Epithelial cell of esophagus (primary cell): ENCODE measurements around the gene CT45A5.
"Not testable (repeated sequence)": the region's sequence is repeated elsewhere in the genome, so short reads cannot be mapped to it uniquely, and the experiment has no call there.

ENCODE experiments used
- DNase-seq: peaks from one replicate; pipeline ENCODE4 v3.0.0; 2010; ENCODE audit warnings: low read depth
- H3K4me3 ChIP-seq: 2 replicates; pipeline ENCODE4 v1.5.1; 2011; ENCODE audit warnings: mild to moderate bottlenecking, low read length, control low read depth
- CTCF ChIP-seq: IDR thresholded peaks from 2 replicates; pipeline ENCODE4 v1.5.1; 2011; ENCODE audit warnings: low read depth, mild to moderate bottlenecking, low read length, control low read depth, inconsistent platforms; ENCODE audit not compliant: insufficient read depth; ENCODE audit errors: missing control alignments

The CT45A5 gene, protein sequence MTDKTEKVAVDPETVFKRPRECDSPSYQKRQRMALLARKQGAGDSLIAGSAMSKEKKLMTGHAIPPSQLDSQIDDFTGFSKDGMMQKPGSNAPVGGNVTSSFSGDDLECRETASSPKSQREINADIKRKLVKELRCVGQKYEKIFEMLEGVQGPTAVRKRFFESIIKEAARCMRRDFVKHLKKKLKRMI

DNA sequence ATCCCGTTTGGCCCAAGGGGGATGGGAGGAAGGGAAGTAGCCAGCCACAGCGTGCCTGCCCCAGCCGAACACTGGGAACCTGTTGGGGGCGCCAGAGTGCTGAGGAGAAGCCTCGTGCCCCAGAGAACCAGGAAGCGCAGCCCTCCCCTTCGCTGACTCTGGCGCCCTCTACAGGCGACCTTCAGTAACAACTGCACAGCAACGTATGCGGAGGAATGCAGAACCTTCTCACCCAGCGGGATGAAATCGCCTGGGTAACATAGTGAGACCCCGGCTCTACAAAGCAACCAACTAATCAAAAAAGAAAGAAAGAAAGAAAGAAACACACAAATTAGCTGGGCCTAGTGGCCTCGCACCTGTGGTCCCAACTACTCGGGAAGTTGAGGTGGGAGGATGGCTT, at the start of gene CT45A5:
Gene CT45A5, minus strand, starts transcription at position 101 of the 400 bp plus-strand sequence. CDS start 3,774 bp downstream, outside the sequence.
- not testable (repeated sequence) for DNase-seq, H3K4me3 ChIP-seq

GRCh38 chrX:135819912-135820311, 34.6 kb upstream of the CT45A5 start, which contains the start of gene CT45A2:
TSS of gene CT45A2 (minus strand) at chrX:135820012. CDS start at chrX:135816265, 3,747 bp downstream.
- not testable (repeated sequence) for H3K4me3 ChIP-seq, DNase-seq

DNA sequence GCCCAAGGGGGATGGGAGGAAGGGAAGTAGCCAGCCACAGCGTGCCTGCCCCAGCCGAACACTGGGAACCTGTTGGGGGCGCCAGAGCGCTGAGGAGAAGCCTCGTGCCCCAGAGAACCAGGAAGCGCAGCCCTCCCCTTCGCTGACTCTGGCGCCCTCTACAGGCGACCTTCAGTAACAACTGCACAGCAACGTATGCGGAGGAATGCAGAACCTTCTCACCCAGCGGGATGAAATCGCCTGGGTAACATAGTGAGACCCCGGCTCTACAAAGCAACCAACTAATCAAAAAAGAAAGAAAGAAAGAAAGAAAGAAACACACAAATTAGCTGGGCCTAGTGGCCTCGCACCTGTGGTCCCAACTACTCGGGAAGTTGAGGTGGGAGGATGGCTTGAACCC, 17.4 kb upstream of the CT45A5 start, which contains the start of gene CT45A6:
Gene CT45A6, minus strand, starts transcription at position 101 of the 400 bp plus-strand sequence. CDS start 3,794 bp downstream, outside the sequence.
- H3K4me3 ChIP-seq, DNase-seq: not testable (repeated sequence)

DNA sequence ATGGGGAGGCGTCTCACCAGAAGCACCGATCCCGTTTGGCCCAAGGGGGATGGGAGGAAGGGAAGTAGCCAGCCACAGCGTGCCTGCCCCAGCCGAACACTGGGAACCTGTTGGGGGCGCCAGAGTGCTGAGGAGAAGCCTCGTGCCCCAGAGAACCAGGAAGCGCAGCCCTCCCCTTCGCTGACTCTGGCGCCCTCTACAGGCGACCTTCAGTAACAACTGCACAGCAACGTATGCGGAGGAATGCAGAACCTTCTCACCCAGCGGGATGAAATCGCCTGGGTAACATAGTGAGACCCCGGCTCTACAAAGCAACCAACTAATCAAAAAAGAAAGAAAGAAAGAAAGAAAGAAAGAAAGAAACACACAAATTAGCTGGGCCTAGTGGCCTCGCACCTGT, 17.2 kb downstream of the CT45A5 start, which contains the start of gene CT45A3:
Gene CT45A3, minus strand, starts transcription at position 101 of the 400 bp plus-strand sequence. CDS start 3,747 bp downstream, outside the sequence.
- DNase-seq, H3K4me3 ChIP-seq: not testable (repeated sequence)

DNA sequence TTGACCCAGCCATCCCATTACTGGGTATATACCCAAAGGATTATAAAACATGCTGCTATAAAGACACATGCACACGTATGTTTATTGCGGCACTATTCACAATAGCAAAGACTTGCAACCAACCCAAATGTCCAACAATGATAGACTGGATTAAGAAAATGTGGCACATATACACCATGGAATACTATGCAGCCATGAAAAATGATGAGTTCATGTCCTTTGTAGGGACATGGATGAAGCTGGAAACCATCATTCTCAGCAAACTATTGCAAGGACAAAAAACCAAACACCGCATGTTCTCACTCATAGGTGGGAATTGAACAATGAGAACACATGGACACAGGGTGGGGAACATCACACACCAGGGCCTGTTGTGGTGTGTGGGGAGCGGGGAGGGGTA, 40.6 kb downstream of the CT45A5 start:
- DNase-seq, H3K4me3 ChIP-seq: not testable (repeated sequence)

DNA sequence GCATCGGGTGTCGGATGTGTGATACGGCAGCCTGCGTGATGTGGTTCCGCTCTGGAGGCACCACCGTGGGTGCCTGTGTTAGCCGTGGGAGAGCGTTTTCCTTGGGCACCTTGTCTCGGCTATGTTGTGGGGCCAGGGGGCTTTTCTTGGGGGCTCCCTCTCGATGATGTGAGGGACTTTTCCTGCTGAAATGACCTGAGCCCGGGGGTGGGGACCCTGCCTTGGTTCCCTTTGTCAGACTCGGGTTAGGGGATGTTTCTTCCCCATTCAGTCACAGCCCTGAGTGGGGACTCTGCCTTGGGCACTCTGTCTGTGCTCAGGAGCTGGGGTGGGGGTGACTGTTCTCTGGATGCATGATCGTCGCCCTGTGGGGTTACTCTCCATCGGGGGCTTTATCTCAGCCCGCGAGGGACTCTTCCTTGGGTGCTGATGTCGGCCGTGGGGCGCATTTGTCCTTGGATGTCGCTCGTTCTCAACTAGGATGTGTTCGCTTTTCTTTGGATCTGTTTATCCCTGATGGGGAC, 44.0 kb downstream of the CT45A5 start:
- no peak for DNase-seq
- no peak overlapping the region for H3K4me3 ChIP-seq
- no peak for TF ChIP-seq CTCF

- no peak overlapping the region for H3K4me3 ChIP-seq
- TF ChIP-seq CTCF: no peak
- no peak for DNase-seq
These were observed 44.6 kb downstream of the CT45A5 start for GRCh38 chrX:135740681-135741149.

- no peak for TF ChIP-seq CTCF
- peak; percentile 2 for DNase-seq
- no peak overlapping the region for H3K4me3 ChIP-seq
These were observed 47.8 kb downstream of the CT45A5 start for GRCh38 chrX:135737366-135738071.

- not testable (repeated sequence) for DNase-seq, H3K4me3 ChIP-seq
These were observed 50.6 kb downstream of the CT45A5 start for GRCh38 chrX:135734666-135735065.
